GM13976 (cell line): ENCODE results near the gene SLC6A1.

ENCODE experiments used
- DNase-seq: peaks from one replicate; pipeline ENCODE4 v3.0.0; 2012; ENCODE audit warnings: low spot score
- in situ Hi-C: fragments of 300-500 bp; cut with MboI; formaldehyde crosslinking; loops from one replicate; pipeline ENCODE4 v1.12.0; 2022; ENCODE audit warnings: low sequenced_read_pairs, mixed read lengths, inconsistent platforms; ENCODE audit not compliant: unreplicated experiment
- TF ChIP-seq, protein P1 (sequence below): IDR thresholded peaks from 2 replicates; pipeline ENCODE4 v1.5.1; 2012; ENCODE audit warnings: borderline replicate concordance, mild to moderate bottlenecking; ENCODE audit not compliant: insufficient read depth; ENCODE audit errors: extremely low read depth, missing control alignments, control extremely low read depth

Gene SLC6A1

DNA sequence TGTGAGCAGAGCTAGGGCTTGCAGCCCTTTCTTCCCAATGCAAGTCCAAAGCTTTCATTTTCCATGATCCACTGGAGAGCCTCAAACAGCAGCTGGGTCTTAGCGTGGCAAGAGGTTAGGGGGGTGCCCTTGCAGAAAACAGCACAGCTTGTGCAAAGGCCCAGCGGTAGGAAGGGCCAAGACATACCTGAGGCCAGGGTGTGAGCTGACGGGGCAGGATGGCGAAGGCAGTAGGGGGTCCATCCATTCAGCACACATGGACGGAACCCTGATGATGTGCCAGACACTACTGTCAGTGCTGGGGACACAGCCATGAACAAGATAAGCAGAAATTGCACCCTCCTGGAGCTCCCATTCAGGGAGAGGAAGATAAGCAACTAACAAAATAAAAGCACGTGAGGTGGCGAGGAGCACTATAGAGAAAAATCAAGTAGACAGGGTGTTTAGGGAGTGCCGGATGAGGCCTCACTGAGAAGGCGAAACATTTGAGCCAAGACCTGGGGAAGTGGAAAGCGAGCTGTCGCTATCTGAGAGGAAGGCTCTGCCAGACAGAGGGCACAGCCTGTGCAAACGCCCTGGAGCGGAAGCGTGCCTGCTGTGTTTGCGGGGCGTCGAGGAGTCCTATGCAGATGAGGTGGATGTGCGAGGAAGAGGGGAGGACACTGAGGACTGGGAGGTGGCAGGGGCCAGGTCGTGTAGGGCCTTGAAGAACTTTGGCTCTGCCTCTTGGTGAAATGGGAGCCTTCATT is 43.4 kb downstream of the SLC6A1 start:
- in situ Hi-C loops, result no loop called here
- no peak for DNase-seq
- TF ChIP-seq, protein P1, sequence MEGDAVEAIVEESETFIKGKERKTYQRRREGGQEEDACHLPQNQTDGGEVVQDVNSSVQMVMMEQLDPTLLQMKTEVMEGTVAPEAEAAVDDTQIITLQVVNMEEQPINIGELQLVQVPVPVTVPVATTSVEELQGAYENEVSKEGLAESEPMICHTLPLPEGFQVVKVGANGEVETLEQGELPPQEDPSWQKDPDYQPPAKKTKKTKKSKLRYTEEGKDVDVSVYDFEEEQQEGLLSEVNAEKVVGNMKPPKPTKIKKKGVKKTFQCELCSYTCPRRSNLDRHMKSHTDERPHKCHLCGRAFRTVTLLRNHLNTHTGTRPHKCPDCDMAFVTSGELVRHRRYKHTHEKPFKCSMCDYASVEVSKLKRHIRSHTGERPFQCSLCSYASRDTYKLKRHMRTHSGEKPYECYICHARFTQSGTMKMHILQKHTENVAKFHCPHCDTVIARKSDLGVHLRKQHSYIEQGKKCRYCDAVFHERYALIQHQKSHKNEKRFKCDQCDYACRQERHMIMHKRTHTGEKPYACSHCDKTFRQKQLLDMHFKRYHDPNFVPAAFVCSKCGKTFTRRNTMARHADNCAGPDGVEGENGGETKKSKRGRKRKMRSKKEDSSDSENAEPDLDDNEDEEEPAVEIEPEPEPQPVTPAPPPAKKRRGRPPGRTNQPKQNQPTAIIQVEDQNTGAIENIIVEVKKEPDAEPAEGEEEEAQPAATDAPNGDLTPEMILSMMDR, result no peak

DNA sequence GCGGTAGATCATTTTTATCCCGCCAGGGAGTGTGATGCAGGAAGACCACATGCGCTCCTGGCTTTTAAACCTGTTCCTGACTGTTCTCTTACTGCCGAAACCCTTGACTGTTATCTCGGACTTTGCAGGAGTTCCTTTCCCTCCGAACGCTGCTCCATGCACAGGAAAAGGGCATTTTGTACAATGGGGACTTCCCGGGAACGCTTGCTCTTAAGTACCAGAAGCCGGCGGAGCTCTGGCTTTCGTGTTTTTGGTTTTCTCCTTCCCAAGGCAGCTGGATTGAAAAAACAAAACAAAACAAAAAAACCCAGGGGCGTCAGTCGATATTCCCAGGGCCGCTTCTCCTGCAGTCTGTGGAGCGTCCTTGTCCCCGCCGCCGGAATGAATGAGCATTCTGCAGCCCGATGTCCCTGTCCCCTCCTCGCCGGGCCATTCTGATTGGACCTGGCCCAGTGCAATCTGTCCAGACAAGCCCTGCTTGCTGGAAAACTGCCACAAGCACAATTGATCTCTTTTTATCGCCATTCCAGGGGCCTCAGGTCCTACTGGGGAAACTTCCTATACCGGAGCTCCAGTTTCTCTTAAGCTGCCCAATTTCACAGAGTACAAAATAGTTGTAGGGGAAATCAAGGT is 44.8 kb downstream of the SLC6A1 start:
- TF ChIP-seq, protein P1, result no peak
- no peak for DNase-seq
- in situ Hi-C loops, result no loop called here

DNA sequence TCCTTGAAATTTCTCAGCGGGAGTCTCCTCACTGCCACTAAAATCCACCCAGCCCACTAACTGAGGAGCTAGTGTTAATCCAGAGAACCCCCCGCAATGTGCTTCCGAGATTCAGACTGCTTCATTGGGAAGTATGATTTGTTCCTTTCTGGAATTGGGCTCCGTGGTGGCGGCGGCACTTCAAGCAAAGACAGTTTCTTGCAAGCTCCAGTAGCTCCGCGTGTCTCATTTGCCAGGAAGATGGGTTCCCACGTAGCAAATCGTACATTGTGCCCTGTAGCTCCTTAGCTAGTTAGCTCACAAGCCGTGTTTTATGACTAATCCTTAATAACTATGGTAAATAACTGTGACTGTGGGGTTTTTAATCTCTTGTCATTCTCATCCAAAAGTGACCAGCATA is 45.4 kb downstream of the SLC6A1 start:
- TF ChIP-seq, protein P1, result no peak
- no peak for DNase-seq
- in situ Hi-C loops, result no loop called here

DNA sequence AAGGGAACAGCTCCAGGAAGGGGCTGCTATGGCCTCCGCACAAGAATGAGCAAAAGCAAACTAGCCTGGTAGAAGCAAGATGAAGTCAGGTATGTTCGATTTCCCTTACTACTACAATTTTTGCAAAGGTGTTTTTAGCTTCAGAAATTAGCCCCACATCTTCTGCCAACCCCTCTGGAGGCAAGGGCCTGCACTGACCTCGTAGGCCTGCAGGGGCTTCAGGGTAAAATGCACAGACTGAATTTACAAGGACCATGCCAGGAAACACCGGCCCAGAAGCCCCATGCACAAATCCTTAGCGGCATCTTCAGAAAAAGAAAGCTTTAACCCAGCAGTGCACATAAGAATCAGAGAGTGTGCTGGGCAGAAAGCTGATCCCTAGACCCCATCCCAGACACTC is 53.0 kb downstream of the SLC6A1 start:
- TF ChIP-seq, protein P1, result no peak
- no peak for DNase-seq
- in situ Hi-C loops, result no loop called here

DNA sequence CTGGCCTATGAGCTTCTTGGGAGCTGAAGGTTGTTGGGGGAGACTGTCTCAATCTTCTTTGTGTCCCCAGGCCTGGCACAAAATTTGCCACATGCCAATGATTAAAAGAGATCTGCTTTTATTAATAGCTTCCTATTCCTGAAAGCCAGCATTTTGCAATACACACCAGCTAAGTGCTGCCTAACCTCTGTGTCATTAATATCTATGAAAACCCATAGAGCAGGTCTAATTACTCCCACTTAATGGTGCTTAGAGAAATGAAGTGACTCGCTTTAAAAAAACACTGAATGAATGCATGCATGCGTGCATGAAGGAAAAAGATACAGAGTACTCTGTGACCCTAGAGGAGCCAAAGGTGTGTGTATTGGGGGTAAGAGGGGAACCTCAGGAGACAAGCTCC is 55.0 kb downstream of the SLC6A1 start:
- no peak for DNase-seq
- in situ Hi-C loops, result no loop called here
- TF ChIP-seq, protein P1, result no peak

DNA sequence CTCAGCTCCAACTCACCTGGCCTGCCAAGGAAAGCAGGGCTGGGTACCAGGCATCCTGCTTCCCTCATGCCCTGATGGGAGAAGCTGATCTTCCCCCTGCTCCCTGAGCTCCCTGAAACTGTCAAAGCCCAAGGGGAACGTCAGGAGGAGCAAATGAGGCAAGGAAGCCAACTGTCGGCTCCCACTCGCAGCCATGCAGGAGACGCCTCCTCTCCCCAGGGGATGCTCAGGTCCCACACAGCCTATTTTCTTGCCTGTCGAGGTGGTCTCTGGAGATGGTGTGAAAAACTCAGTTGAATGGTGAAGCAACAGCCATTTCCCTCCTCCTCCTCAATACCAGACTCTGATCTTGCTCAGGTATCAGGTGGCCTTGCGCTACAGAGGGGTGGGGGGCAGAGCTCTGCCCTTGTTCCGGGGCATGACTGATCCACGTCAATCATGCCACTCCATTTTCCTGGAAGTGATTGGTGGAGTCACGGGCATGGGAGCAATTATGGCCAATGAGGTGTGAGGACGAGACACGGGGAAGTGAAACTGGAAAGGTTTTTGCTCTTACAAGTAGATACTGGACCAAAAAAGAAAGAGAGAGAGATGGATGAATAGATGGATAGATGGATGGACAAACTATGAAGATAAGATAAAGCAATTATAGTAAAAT is 58.2 kb downstream of the SLC6A1 start:
- TF ChIP-seq, protein P1, result no peak
- in situ Hi-C loops, result loop anchor here (25.0 kb wide), 1 partner anchor 287 kb away; no protein-coding TSS in a partner anchor
- DNase-seq, result no peak
